HG03175 (cell line): ENCODE data around the gene TNS3.

Experiments used
- ATAC-seq: cut with Tn5 transposase; IDR thresholded peaks from one replicate; pipeline ENCODE4 v1.9.1; 2021; ENCODE audit warnings: mild to moderate bottlenecking, moderate library complexity; ENCODE audit not compliant: unreplicated experiment

The TNS3 gene

GRCh38 chr7:47376991-47377616, 204.8 kb downstream of the TNS3 start:
- ATAC-seq, result no peak

- ATAC-seq, result no peak
These were observed 206.6 kb downstream of the TNS3 start for GRCh38 chr7:47375121-47375938.

- ATAC-seq, result no peak
These were observed 207.4 kb downstream of the TNS3 start for GRCh38 chr7:47374538-47374937.

- no peak for ATAC-seq
These were observed 207.9 kb downstream of the TNS3 start for GRCh38 chr7:47373871-47374451.

GRCh38 chr7:47371733-47372368, 210.1 kb downstream of the TNS3 start:
- ATAC-seq, result no peak

GRCh38 chr7:47371317-47371716, 210.6 kb downstream of the TNS3 start:
- ATAC-seq, result no peak

- ATAC-seq, result no peak
These were observed 211.4 kb downstream of the TNS3 start for GRCh38 chr7:47370461-47371042.

- ATAC-seq, result no peak
These were observed 212.2 kb downstream of the TNS3 start for GRCh38 chr7:47369736-47370135.

- no peak for ATAC-seq
These were observed 213.6 kb downstream of the TNS3 start for GRCh38 chr7:47368190-47368812.

- no peak for ATAC-seq
These were observed 214.5 kb downstream of the TNS3 start for GRCh38 chr7:47367369-47367768.

- ATAC-seq, result no peak
These were observed 215.0 kb downstream of the TNS3 start for GRCh38 chr7:47366960-47367359.

GRCh38 chr7:47366211-47366610, 215.7 kb downstream of the TNS3 start:
- ATAC-seq, result no peak

GRCh38 chr7:47362984-47363383, 218.9 kb downstream of the TNS3 start:
- ATAC-seq, result no peak

- ATAC-seq, result peak; percentile 44
These were observed 220.1 kb downstream of the TNS3 start for GRCh38 chr7:47361746-47362215.

- ATAC-seq, result no peak
These were observed 220.7 kb downstream of the TNS3 start for GRCh38 chr7:47361236-47361635.

- no peak for ATAC-seq
These were observed 221.5 kb downstream of the TNS3 start for GRCh38 chr7:47360301-47360900.

GRCh38 chr7:47358944-47359588, 222.8 kb downstream of the TNS3 start:
- ATAC-seq, result no peak

- no peak for ATAC-seq
These were observed 223.6 kb downstream of the TNS3 start for GRCh38 chr7:47358357-47358756.

- no peak for ATAC-seq
These were observed 224.0 kb downstream of the TNS3 start for GRCh38 chr7:47357863-47358262.

GRCh38 chr7:47357361-47357760, 224.6 kb downstream of the TNS3 start:
- no peak for ATAC-seq
